Stomach (tissue), 9 donors: Measurements from ENCODE around the gene RPS6KB2. TPM values are rescaled to one million over a fixed set of nuclear protein-coding genes. Genes with fewer than 3 reads are reported as not detected.

Experiments
- DNase-seq, 2 donors: peaks; one replicate each; pipeline versions ENCODE4 v3.0.0 to v3.0.0-alpha.2; 2013 to 2019
- H3K27ac ChIP-seq, 5 donors: fragments of 200-600 bp in 4 of 5; sonication (generic) in 4 of 5; one replicate each; pipeline ENCODE4 v1.5.1; 2013 to 2019; ENCODE audit warnings: mild to moderate bottlenecking in 1 of 5, moderate library complexity in 1 of 5
- H3K27me3 ChIP-seq, 3 donors: fragments of 200-600 bp; sonication (generic); one replicate each; pipeline ENCODE4 v1.5.1; 2017 to 2019; ENCODE audit warnings: mixed run types in 1 of 3
- H3K36me3 ChIP-seq, 4 donors: fragments of 200-600 bp; sonication (generic); 1 replicate in 3 of 4; 2 replicates in 1 of 4; pipeline ENCODE4 v1.5.1; 2016 to 2019
- H3K4me1 ChIP-seq, 4 donors: fragments of 200-600 bp; sonication (generic); one replicate each; pipeline ENCODE4 v1.5.1; 2016 to 2019
- H3K4me3 ChIP-seq, 4 donors: fragments of 200-600 bp; sonication (generic) in 3 of 4; one replicate each; pipeline ENCODE4 v1.5.1; 2016 to 2019; ENCODE audit warnings: mild to moderate bottlenecking in 1 of 4
- H3K9me3 ChIP-seq, 4 donors: fragments of 200-600 bp; sonication (generic); one replicate each; pipeline ENCODE4 v1.5.1; 2016 to 2019
- CTCF ChIP-seq, 7 experiments: fragments of 450-650 bp in 4 of 7; fragments of 200-600 bp in 3 of 7; sonication (generic) in 3 of 7; IDR thresholded peaks; one replicate each; pipeline ENCODE4 v1.5.1; 2016 to 2019; ENCODE audit warnings: antibody characterized with exemption in 7 of 7, control low read depth in 2 of 7, mild to moderate bottlenecking in 1 of 7
- EP300 ChIP-seq: sonication (generic); formaldehyde crosslinking; IDR thresholded peaks from one replicate; pipeline ENCODE4 v1.6.1; 2017; ENCODE audit warnings: antibody characterized with exemption
- POLR2A ChIP-seq, 4 donors: fragments of 450-650 bp; IDR thresholded peaks; one replicate each; pipeline ENCODE4 v1.6.1; 2016; ENCODE audit warnings: antibody characterized with exemption in 4 of 4, control low read depth in 2 of 4, mild to moderate bottlenecking in 1 of 4, moderate library complexity in 1 of 4
- POLR2AphosphoS5 ChIP-seq, 3 donors: sonication (generic); formaldehyde crosslinking; IDR thresholded peaks; one replicate each; pipeline ENCODE4 v1.6.1; 2016; ENCODE audit warnings: antibody characterized with exemption in 3 of 3
- WGBS, 5 donors: extraction: QIAGEN DNeasy Blood & Tissue Kit in 3 of 5; methylation state at CpG; one replicate each; pipeline versions ENCODE4 v1.1.5 to v1.1.7; 2013 to 2018; 5-methylcytosine and 5-hydroxymethylcytosine counted together
- intact Hi-C: fragments of 100-400 bp; cut with DNase I; formaldehyde crosslinking; loops from one replicate; pipeline ENCODE4 v1.15.1; 2023; ENCODE audit warnings: low total_unique reads
- polyA plus RNA-seq, 3 donors: library from polyadenylated mRNA; stranded (reverse); fragments of 200-250 nt; gene quantifications; one replicate each; pipeline ENCODE4 v1.2.3, GENCODE V29; 2013
- total RNA-seq, 5 donors: library from RNA; depleted of rRNA; stranded (reverse); fragments of >200 nt; gene quantifications; one replicate each; pipeline versions ENCODE4 v1.1.0 to v1.2.3, GENCODE V29; 2014 to 2016
- donor health status: healthy with polysubstance abuse.
- donor health status: Bipolar disorder and iron deficiency.
- donor health status: healthy.

Gene RPS6KB2
- total and polyA plus RNA-seq, 8 donors = 29.7 to 434 (median 71.5) TPM

- Histone ChIP-seq H3K4me3 (peak overlapping the region; percentile 77 to 82 (median 78)), H3K4me1 (peaks cover 39 to 72% (median 60%) of the 10 kb centered on the region in 4 donors), H3K27me3 (no peaks in the 10 kb centered on the region), H3K36me3 (peaks cover 4 to 54% (median 52%) of the 10 kb centered on the region in 4 donors), H3K9me3 (no peaks in the 10 kb centered on the region), H3K27ac (peak overlapping the region in 4 of 5 donors; percentile 91 to 96 (median 96))
- DNase-seq = peak in 1 of 2 donors; percentile 26
- TF ChIP-seq CTCF (IDR thresholded peaks at IDR 0.05) (no peak), EP300 (no peak), POLR2AphosphoS5 (IDR thresholded peaks at IDR 0.05) (no peak), POLR2A (IDR thresholded peaks at IDR 0.05) (no peak)
- intact Hi-C loops = no loop called here
- 72 to 78% (median 74%) methylated on average over 12 to 28 of the region's 28 CpGs for WGBS, 5 donors
Measured at GRCh38 chr11:67441731-67442351, 13.5 kb downstream of the RPS6KB2 start.

- 27 to 36% (median 30%) methylated on average over 28 to 44 of the region's 45 CpGs for WGBS, 5 donors
- peak in 1 of 2 donors; percentile 38 for DNase-seq
- H3K4me1 ChIP-seq = peaks cover 39 to 63% (median 55%) of the 10 kb centered on the region in 4 donors
- H3K9me3 ChIP-seq = no peaks in the 10 kb centered on the region
- peaks cover 4 to 45% (median 45%) of the 10 kb centered on the region in 4 donors for H3K36me3 ChIP-seq
- intact Hi-C loops = no loop called here
- H3K27me3 ChIP-seq = no peaks in the 10 kb centered on the region
- H3K4me3 ChIP-seq = peak overlapping the region; percentile 77 to 82 (median 78)
- no peak for TF ChIP-seq CTCF (IDR thresholded peaks at IDR 0.05)
- no peak for TF ChIP-seq EP300
- TF ChIP-seq POLR2AphosphoS5 (IDR thresholded peaks at IDR 0.05) = no peak
- no peak for TF ChIP-seq POLR2A (IDR thresholded peaks at IDR 0.05)
- peak overlapping the region; percentile 88 to 96 (median 95) for H3K27ac ChIP-seq
Measured at GRCh38 chr11:67442504-67443404, 14.5 kb downstream of the RPS6KB2 start.

GRCh38 chr11:67445515-67445914, 17.2 kb downstream of the RPS6KB2 start:
- no peak for TF ChIP-seq POLR2A (IDR thresholded peaks at IDR 0.05)
- TF ChIP-seq EP300 = no peak
- TF ChIP-seq POLR2AphosphoS5 (IDR thresholded peaks at IDR 0.05) = no peak
- TF ChIP-seq CTCF (IDR thresholded peaks at IDR 0.05) = no peak
- 73 to 98% (median 87%) methylated on average over 5 of the region's 5 CpGs for WGBS, 5 donors
- no peak overlapping the region for H3K4me3 ChIP-seq
- H3K4me1 ChIP-seq = peaks cover 28 to 43% (median 36%) of the 10 kb centered on the region in 4 donors
- H3K27ac ChIP-seq = no peak overlapping the region
- peaks cover 0 to 17% (median 17%) of the 10 kb centered on the region in 4 donors for H3K36me3 ChIP-seq
- DNase-seq = no peak
- H3K27me3 ChIP-seq = no peaks in the 10 kb centered on the region
- no peaks in the 10 kb centered on the region for H3K9me3 ChIP-seq
- intact Hi-C loops = no loop called here

- Histone ChIP-seq H3K36me3 (no peaks in the 10 kb centered on the region), H3K4me1 (peaks cover 9 to 32% (median 21%) of the 10 kb centered on the region in 4 donors), H3K9me3 (no peaks in the 10 kb centered on the region), H3K27ac (no peak overlapping the region), H3K4me3 (no peak overlapping the region), H3K27me3 (no peaks in the 10 kb centered on the region)
- intact Hi-C loops = no loop called here
- no peak for DNase-seq
- 84 to 92% (median 90%) methylated on average over 7 of the region's 7 CpGs for WGBS, 5 donors
- TF ChIP-seq EP300 (no peak), CTCF (IDR thresholded peaks at IDR 0.05) (no peak), POLR2AphosphoS5 (IDR thresholded peaks at IDR 0.05) (no peak), POLR2A (IDR thresholded peaks at IDR 0.05) (no peak)
Measured at GRCh38 chr11:67448220-67448609, 19.9 kb downstream of the RPS6KB2 start.
